Lower leg skin (tissue), 4 donors: ENCODE measurements around the gene LAPTM4A. TPM values are rescaled to one million over a fixed set of nuclear protein-coding genes. Genes with fewer than 3 reads are reported as not detected.
A peak's percentile ranks its signal among the peaks of the same experiment; 100 is the strongest.

ENCODE experiments used
- DNase-seq, 2 donors: peaks; one replicate each; pipeline ENCODE4 v3.0.0-alpha.2; 2019; ENCODE audit warnings: low spot score in 2 of 2
- H3K4me3 ChIP-seq: fragments of 200-600 bp; sonication (generic); 2 replicates; pipeline ENCODE4 v1.5.1; 2017; ENCODE audit warnings: mild to moderate bottlenecking, low read depth; ENCODE audit not compliant: poor library complexity, severe bottlenecking
- CTCF ChIP-seq, 3 donors: fragments of 450-650 bp; IDR thresholded peaks; one replicate each; pipeline ENCODE4 v1.5.1; 2016; ENCODE audit warnings: antibody characterized with exemption in 3 of 3, mild to moderate bottlenecking in 3 of 3, moderate library complexity in 2 of 3
- POLR2A ChIP-seq, 2 donors: fragments of 450-650 bp; IDR thresholded peaks; one replicate each; pipeline ENCODE4 v1.6.1; 2016 to 2017; ENCODE audit warnings: antibody characterized with exemption in 2 of 2, mild to moderate bottlenecking in 1 of 2, moderate library complexity in 1 of 2
- WGBS, 2 donors: methylation state at CpG; one replicate each; pipeline ENCODE4 v1.1.5; 2018; 5-methylcytosine and 5-hydroxymethylcytosine counted together
- intact Hi-C: fragments of 100-400 bp; cut with DNase I; formaldehyde crosslinking; loops from one replicate; pipeline ENCODE4 v1.15.0; 2023; ENCODE audit warnings: low total_unique reads
- total RNA-seq, 4 donors: library from RNA; depleted of rRNA; stranded (reverse); fragments of >200 nt; gene quantifications; one replicate each; pipeline ENCODE4 v1.1.0, GENCODE V29; 2016

Gene LAPTM4A
- total RNA-seq, 4 donors from 2014 or later = 102 to 139 (median 119) TPM

- peak; percentile 68 to 88 for DNase-seq
- no peak overlapping the region for H3K4me3 ChIP-seq
- TF ChIP-seq CTCF (IDR thresholded peaks at IDR 0.05) = no peak
- no peak for TF ChIP-seq POLR2A (IDR thresholded peaks at IDR 0.05)
- intact Hi-C loops = no loop called here
- WGBS, 2 donors = 22 to 23% methylated on average over 6 of the region's 6 CpGs
These were observed 14.6 kb upstream of the LAPTM4A start for GRCh38 chr2:20065885-20066602.

- no peak for TF ChIP-seq POLR2A (IDR thresholded peaks at IDR 0.05)
- TF ChIP-seq CTCF (IDR thresholded peaks at IDR 0.05) = no peak
- intact Hi-C loops = no loop called here
- no peak for DNase-seq
- H3K4me3 ChIP-seq = no peak overlapping the region
These were observed 13.4 kb upstream of the LAPTM4A start for GRCh38 chr2:20064841-20065240.

GRCh38 chr2:20064421-20064820, 13.0 kb upstream of the LAPTM4A start:
- WGBS, 2 donors = 79 to 93% methylated on average over 3 of the region's 3 CpGs
- no peak overlapping the region for H3K4me3 ChIP-seq
- no peak for TF ChIP-seq POLR2A (IDR thresholded peaks at IDR 0.05)
- TF ChIP-seq CTCF (IDR thresholded peaks at IDR 0.05) = no peak
- DNase-seq = no peak
- intact Hi-C loops = no loop called here

- TF ChIP-seq CTCF (IDR thresholded peaks at IDR 0.05) (no peak), POLR2A (IDR thresholded peaks at IDR 0.05) (no peak)
- no peak overlapping the region for H3K4me3 ChIP-seq
- intact Hi-C loops = no loop called here
- WGBS, 2 donors = 70 to 74% methylated on average over 11 of the region's 11 CpGs
- no peak for DNase-seq
These were observed 11.5 kb upstream of the LAPTM4A start for GRCh38 chr2:20062615-20063545.

- H3K4me3 ChIP-seq = no peak overlapping the region
- no peak for TF ChIP-seq POLR2A (IDR thresholded peaks at IDR 0.05)
- no peak for TF ChIP-seq CTCF (IDR thresholded peaks at IDR 0.05)
- WGBS, 2 donors = 91 to 95% methylated on average over 5 of the region's 5 CpGs
- intact Hi-C loops = no loop called here
- no peak for DNase-seq
These were observed 10.5 kb upstream of the LAPTM4A start for GRCh38 chr2:20061940-20062339.
